ENCODE data around the gene ST6GALNAC4. TPM values are rescaled to one million over a fixed set of nuclear protein-coding genes. Genes with fewer than 3 reads are reported as not detected.

ST6GALNAC4 gene
- polyA plus RNA-seq, 4 donors: 9.1 to 34.7 (median 22.5) TPM

- H3K27ac ChIP-seq (ENCODE audit: low read depth in 1 of 3, low read length in 2 of 3): peak overlapping the region in 1 of 3 donors; percentile 79
Measured at GRCh38 chr9:127910613-127911205, 6.1 kb downstream of the ST6GALNAC4 start.

GRCh38 chr9:127909839-127910273 lies 7.0 kb downstream of the ST6GALNAC4 start:
- H3K27ac ChIP-seq (ENCODE audit: low read depth in 1 of 3, low read length in 2 of 3): no peak overlapping the region
- no peaks in the 10 kb centered on the region for H3K27me3 ChIP-seq (ENCODE audit: control insufficient read depth in 3 of 3, insufficient read depth in 3 of 3, low read length in 3 of 3)
- peaks cover 2 to 13% (median 2%) of the 10 kb centered on the region in 3 donors for H3K4me1 ChIP-seq (ENCODE audit: control insufficient read depth in 3 of 3, insufficient read depth in 2 of 3, low read depth in 1 of 3, low read length in 2 of 3)
- H3K36me3 ChIP-seq (ENCODE audit: control insufficient read depth in 3 of 3, insufficient read depth in 2 of 3, low read depth in 1 of 3, low read length in 3 of 3): peaks cover 0 to 49% (median 7%) of the 10 kb centered on the region in 3 donors
- DNase-seq (no peak), FAIRE-seq (no peak)
- H3K4me3 ChIP-seq (ENCODE audit: low read depth in 1 of 3, low read length in 3 of 3): no peak overlapping the region
- 92 to 93% (median 92%) methylated on average over 17 of the region's 17 CpGs for WGBS, 3 donors
- H3K9me3 ChIP-seq (ENCODE audit: control insufficient read depth in 2 of 2, insufficient read depth in 1 of 2, low read depth in 1 of 2, low read length in 1 of 2): no peaks in the 10 kb centered on the region

More at GRCh38 chr9:127910613-127911205, 6.1 kb downstream of the ST6GALNAC4 start:
- 67 to 75% (median 70%) methylated on average over 6 of the region's 6 CpGs for WGBS, 3 donors
- Histone ChIP-seq H3K4me1 (ENCODE audit: control insufficient read depth in 3 of 3, insufficient read depth in 2 of 3, low read depth in 1 of 3, low read length in 2 of 3) (peaks cover 2 to 19% (median 4%) of the 10 kb centered on the region in 3 donors), H3K4me3 (ENCODE audit: low read depth in 1 of 3, low read length in 3 of 3) (no peak overlapping the region), H3K9me3 (ENCODE audit: control insufficient read depth in 2 of 2, insufficient read depth in 1 of 2, low read depth in 1 of 2, low read length in 1 of 2) (no peaks in the 10 kb centered on the region), H3K36me3 (ENCODE audit: control insufficient read depth in 3 of 3, insufficient read depth in 2 of 3, low read depth in 1 of 3, low read length in 3 of 3) (peaks cover 0 to 49% (median 7%) of the 10 kb centered on the region in 3 donors), H3K27me3 (ENCODE audit: control insufficient read depth in 3 of 3, insufficient read depth in 3 of 3, low read length in 3 of 3) (no peaks in the 10 kb centered on the region)
- FAIRE-seq (no peak), DNase-seq (peak in 1 of 2 donors; percentile 32)

GRCh38 chr9:127908660-127908926 lies 8.2 kb downstream of the ST6GALNAC4 start:
- no peak for FAIRE-seq
- Histone ChIP-seq H3K27me3 (ENCODE audit: control insufficient read depth in 3 of 3, insufficient read depth in 3 of 3, low read length in 3 of 3) (no peaks in the 10 kb centered on the region), H3K27ac (ENCODE audit: low read depth in 1 of 3, low read length in 2 of 3) (no peak overlapping the region), H3K4me3 (ENCODE audit: low read depth in 1 of 3, low read length in 3 of 3) (no peak overlapping the region), H3K9me3 (ENCODE audit: control insufficient read depth in 2 of 2, insufficient read depth in 1 of 2, low read depth in 1 of 2, low read length in 1 of 2) (no peaks in the 10 kb centered on the region), H3K4me1 (ENCODE audit: control insufficient read depth in 3 of 3, insufficient read depth in 2 of 3, low read depth in 1 of 3, low read length in 2 of 3) (peaks cover 0 to 21% (median 6%) of the 10 kb centered on the region in 3 donors), H3K36me3 (ENCODE audit: control insufficient read depth in 3 of 3, insufficient read depth in 2 of 3, low read depth in 1 of 3, low read length in 3 of 3) (peaks cover 0 to 45% (median 7%) of the 10 kb centered on the region in 3 donors)
- 96 to 98% (median 97%) methylated on average over 10 of the region's 10 CpGs for WGBS, 3 donors
- DNase-seq: no peak

GRCh38 chr9:127907867-127908659 lies 8.8 kb downstream of the ST6GALNAC4 start:
- H3K4me3 ChIP-seq (ENCODE audit: low read depth in 1 of 3, low read length in 3 of 3): no peak overlapping the region
- no peaks in the 10 kb centered on the region for H3K9me3 ChIP-seq (ENCODE audit: control insufficient read depth in 2 of 2, insufficient read depth in 1 of 2, low read depth in 1 of 2, low read length in 1 of 2)
- DNase-seq (no peak), FAIRE-seq (no peak)
- H3K27ac ChIP-seq (ENCODE audit: low read depth in 1 of 3, low read length in 2 of 3): no peak overlapping the region
- 89 to 92% (median 89%) methylated on average over 35 of the region's 35 CpGs for whole genome bisulfite sequencing, 3 donors
- peaks cover 0 to 45% (median 7%) of the 10 kb centered on the region in 3 donors for H3K36me3 ChIP-seq (ENCODE audit: control insufficient read depth in 3 of 3, insufficient read depth in 2 of 3, low read depth in 1 of 3, low read length in 3 of 3)
- H3K4me1 ChIP-seq (ENCODE audit: control insufficient read depth in 3 of 3, insufficient read depth in 2 of 3, low read depth in 1 of 3, low read length in 2 of 3): peaks cover 0 to 24% (median 6%) of the 10 kb centered on the region in 3 donors
- H3K27me3 ChIP-seq (ENCODE audit: control insufficient read depth in 3 of 3, insufficient read depth in 3 of 3, low read length in 3 of 3): no peaks in the 10 kb centered on the region

- Histone ChIP-seq H3K36me3 (ENCODE audit: control insufficient read depth in 3 of 3, insufficient read depth in 2 of 3, low read depth in 1 of 3, low read length in 3 of 3) (peaks cover 0 to 30% (median 7%) of the 10 kb centered on the region in 3 donors), H3K27ac (ENCODE audit: low read depth in 1 of 3, low read length in 2 of 3) (peak overlapping the region in 2 of 3 donors; percentile 69 to 92), H3K4me1 (ENCODE audit: control insufficient read depth in 3 of 3, insufficient read depth in 2 of 3, low read depth in 1 of 3, low read length in 2 of 3) (peaks cover 0 to 18% (median 6%) of the 10 kb centered on the region in 3 donors), H3K27me3 (ENCODE audit: control insufficient read depth in 3 of 3, insufficient read depth in 3 of 3, low read length in 3 of 3) (no peaks in the 10 kb centered on the region), H3K4me3 (ENCODE audit: low read depth in 1 of 3, low read length in 3 of 3) (peak overlapping the region in 1 of 3 donors; percentile 12), H3K9me3 (ENCODE audit: control insufficient read depth in 2 of 2, insufficient read depth in 1 of 2, low read depth in 1 of 2, low read length in 1 of 2) (no peaks in the 10 kb centered on the region)
- no peak for FAIRE-seq
- DNase-seq: no peak
- WGBS, 3 donors: 61 to 77% (median 73%) methylated on average over 12 of the region's 12 CpGs
Measured at GRCh38 chr9:127905788-127906191, 11.1 kb downstream of the ST6GALNAC4 start.

GRCh38 chr9:127905004-127905728 lies 11.7 kb downstream of the ST6GALNAC4 start:
- no peak for FAIRE-seq
- WGBS, 3 donors: 52 to 55% (median 52%) methylated on average over 5 of the region's 5 CpGs
- Histone ChIP-seq H3K4me3 (ENCODE audit: low read depth in 1 of 3, low read length in 3 of 3) (peak overlapping the region in 2 of 3 donors; percentile 16 to 18), H3K4me1 (ENCODE audit: control insufficient read depth in 3 of 3, insufficient read depth in 2 of 3, low read depth in 1 of 3, low read length in 2 of 3) (peaks cover 0 to 18% (median 6%) of the 10 kb centered on the region in 3 donors), H3K27ac (ENCODE audit: low read depth in 1 of 3, low read length in 2 of 3) (peak overlapping the region; percentile 54 to 92 (median 69)), H3K36me3 (ENCODE audit: control insufficient read depth in 3 of 3, insufficient read depth in 2 of 3, low read depth in 1 of 3, low read length in 3 of 3) (peaks cover 0 to 24% (median 7%) of the 10 kb centered on the region in 3 donors), H3K9me3 (ENCODE audit: control insufficient read depth in 2 of 2, insufficient read depth in 1 of 2, low read depth in 1 of 2, low read length in 1 of 2) (no peaks in the 10 kb centered on the region), H3K27me3 (ENCODE audit: control insufficient read depth in 3 of 3, insufficient read depth in 3 of 3, low read length in 3 of 3) (no peaks in the 10 kb centered on the region)
- DNase-seq: no peak

- no peaks in the 10 kb centered on the region for H3K9me3 ChIP-seq (ENCODE audit: control insufficient read depth in 2 of 2, insufficient read depth in 1 of 2, low read depth in 1 of 2, low read length in 1 of 2)
- H3K27me3 ChIP-seq (ENCODE audit: control insufficient read depth in 3 of 3, insufficient read depth in 3 of 3, low read length in 3 of 3): peaks cover 0 to 6% (median 0%) of the 10 kb centered on the region in 3 donors
- DNase-seq (no peak), FAIRE-seq (no peak)
- WGBS, 3 donors: 44 to 75% (median 62%) methylated on average over 8 to 12 of the region's 12 CpGs
- peak overlapping the region; percentile 54 to 92 (median 69) for H3K27ac ChIP-seq (ENCODE audit: low read depth in 1 of 3, low read length in 2 of 3)
- peak overlapping the region in 2 of 3 donors; percentile 16 to 18 for H3K4me3 ChIP-seq (ENCODE audit: low read depth in 1 of 3, low read length in 3 of 3)
- H3K36me3 ChIP-seq (ENCODE audit: control insufficient read depth in 3 of 3, insufficient read depth in 2 of 3, low read depth in 1 of 3, low read length in 3 of 3): peaks cover 0 to 18% (median 7%) of the 10 kb centered on the region in 3 donors
- peaks cover 0 to 22% (median 6%) of the 10 kb centered on the region in 3 donors for H3K4me1 ChIP-seq (ENCODE audit: control insufficient read depth in 3 of 3, insufficient read depth in 2 of 3, low read depth in 1 of 3, low read length in 2 of 3)
Measured at GRCh38 chr9:127904561-127905003, 12.3 kb downstream of the ST6GALNAC4 start.
